HG02885 (cell line): ENCODE measurements around the gene DSC2.

Experiments used
- ATAC-seq: cut with Tn5 transposase; IDR thresholded peaks from one replicate; pipeline ENCODE4 v1.9.1; 2021; ENCODE audit warnings: mild to moderate bottlenecking; ENCODE audit not compliant: unreplicated experiment, poor library complexity

The DSC2 gene

DNA sequence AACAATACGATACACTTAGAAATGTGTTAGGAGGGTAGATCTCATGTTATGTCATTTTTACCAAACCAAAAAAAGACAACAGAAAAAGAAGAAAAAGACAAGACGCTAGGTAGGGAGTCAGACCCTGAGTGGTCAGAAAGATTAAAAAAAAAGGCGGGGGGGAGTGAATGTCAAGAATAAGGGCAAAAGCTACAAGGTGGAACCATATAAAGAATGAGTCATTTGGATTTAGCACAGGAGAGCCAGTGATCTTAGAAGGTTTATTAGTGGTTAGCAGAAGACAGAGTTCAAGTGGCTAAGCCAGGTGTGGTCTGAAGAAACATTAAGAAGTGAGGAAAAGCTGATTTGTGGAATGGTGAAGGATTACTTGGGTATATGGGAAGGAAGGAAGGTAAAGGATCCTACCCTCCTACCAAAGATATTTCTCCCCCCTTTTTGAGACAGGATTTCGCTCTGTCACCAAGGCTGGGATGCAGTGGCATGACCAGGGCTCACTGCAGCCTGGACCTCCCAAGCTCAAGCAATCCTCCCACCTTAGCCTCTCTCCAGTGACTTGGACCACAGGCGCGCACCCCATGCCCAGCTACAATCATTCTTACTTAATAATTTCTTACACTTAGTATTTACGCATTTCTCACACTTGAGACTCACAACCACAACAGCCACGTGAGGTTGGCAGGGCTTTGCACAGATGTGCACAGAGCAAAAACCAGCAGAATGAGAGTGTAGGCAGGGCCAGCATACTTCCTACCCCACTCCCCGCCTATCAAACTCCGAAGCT, 2.6 kb downstream of the DSC2 start:
- ATAC-seq = no peak

DNA sequence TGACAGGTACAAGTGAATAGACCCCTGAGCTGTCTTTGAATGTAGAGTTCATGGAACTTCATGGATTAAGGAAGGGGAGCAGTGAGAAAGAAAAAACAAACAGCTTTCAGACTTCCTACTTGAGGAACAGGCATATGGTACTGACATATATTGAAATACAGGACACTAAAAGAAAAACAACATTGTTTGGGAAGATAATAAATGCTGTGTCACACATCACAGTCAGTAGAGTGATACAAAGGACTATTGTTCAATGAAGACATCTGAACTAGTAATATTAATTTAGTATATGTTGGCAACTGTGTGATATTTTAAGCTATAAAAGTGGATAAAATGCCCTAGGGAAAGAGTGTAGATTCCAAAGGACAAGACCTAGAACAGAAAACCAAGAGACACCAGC, 3.3 kb downstream of the DSC2 start:
- ATAC-seq = no peak

DNA sequence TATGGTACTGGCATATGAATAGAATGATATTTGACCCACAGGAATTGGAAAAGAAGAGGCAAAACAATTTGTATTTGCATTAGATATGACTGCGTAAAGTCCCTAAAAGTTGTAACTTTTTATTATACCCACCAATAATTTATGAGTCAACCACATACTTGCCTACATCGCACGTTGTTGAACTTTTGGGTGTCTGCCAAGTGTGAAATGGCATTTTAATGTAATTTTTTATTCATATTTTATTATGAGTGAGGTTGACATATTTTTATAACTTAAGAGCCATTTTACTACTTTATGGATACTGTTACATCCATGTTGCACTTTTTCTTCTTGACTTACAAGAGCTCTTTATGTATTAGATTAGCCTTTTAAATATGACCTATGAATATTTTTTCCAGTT, 4.6 kb downstream of the DSC2 start:
- no peak for ATAC-seq

DNA sequence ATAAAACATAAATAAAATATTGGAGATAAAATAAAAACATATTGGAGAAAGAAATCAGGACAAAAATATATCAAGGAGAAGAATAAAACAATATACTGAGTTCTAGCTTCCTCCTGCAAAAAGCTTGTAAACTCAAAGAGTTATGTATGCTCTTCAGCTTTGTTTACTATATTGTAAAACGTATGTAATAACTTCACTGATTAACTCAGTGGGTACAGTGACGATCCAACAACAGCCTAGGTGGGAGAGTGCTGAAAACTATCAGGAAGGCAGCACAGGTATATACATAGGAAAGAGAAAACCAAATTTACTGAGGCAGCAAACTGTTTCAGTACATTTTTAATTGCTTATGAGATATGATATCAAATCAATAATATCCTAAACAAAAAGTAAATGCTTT, 8.3 kb downstream of the DSC2 start:
- no peak for ATAC-seq

DNA sequence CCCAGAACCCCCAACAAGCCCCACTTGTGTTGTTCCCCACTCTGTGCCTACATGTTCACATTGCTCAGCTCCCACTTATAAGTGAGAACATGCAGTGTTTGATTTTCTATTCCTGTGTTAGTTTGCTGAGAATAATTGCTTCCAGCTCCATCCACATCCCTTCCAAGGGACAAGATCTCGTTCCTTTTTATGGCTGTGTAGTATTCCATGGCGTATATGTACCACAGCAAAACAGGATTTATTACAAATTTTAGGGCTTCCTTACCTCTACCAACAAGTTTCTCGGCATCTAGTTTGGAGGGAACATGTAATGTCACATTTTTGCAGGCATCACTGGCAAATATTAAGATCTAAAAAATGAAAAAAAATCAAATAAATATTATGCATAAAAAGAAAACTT, 8.9 kb downstream of the DSC2 start:
- no peak for ATAC-seq

DNA sequence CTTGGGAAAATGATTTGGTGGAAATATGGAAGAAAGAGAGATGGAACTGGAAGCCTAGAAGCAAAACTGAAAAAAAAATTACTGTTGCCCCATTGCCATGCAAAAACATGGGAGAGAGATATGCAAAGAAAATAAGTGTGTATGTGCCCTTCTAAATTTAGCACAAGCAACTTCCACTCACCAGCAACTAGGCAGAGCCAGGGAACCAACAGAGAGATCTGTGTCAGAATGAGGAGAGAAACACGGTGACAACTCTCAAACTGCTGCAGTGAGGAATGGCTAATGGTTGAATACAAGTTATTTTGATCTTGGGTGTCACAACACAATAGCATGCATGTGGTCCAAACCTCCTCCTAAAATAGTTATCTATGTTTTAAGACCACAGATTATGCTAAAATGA, 10.9 kb downstream of the DSC2 start:
- ATAC-seq = no peak

DNA sequence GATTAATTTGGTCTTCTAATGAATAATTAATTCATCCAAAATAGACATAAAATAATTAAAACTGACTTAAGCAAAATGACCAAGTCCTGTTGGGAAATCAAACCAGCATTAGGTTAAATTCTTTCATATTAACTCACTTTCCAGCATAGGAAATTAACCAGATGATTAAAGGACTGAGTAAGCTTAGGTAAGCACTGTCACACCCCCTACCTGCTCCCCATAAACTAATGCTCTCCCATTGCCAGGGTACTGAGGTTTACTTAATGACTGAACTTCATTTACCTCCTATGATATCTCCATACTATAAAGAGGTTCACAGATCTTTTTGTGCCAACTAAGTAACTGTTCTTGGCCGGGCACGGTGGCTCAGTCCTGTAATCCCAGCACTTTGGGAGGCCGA, 13.7 kb downstream of the DSC2 start:
- no peak for ATAC-seq

DNA sequence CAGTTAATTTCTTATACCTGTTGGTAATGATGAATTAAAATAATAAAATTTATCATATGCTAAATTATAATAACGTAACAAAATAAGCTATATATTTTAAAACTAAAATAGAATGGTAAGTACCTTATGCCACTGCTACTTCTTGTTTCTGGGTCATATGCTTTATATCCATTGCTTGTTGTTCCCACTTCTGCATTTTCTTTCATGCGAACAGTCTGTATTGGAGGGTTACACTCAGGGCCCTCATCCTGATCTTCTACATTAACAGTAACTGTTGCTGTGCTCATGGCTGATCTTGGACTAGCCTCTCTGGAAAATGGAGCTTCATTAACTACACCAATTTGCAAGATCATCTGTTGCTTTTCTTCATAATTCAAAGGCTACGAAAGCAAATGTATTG, 22.2 kb downstream of the DSC2 start:
- ATAC-seq = no peak

DNA sequence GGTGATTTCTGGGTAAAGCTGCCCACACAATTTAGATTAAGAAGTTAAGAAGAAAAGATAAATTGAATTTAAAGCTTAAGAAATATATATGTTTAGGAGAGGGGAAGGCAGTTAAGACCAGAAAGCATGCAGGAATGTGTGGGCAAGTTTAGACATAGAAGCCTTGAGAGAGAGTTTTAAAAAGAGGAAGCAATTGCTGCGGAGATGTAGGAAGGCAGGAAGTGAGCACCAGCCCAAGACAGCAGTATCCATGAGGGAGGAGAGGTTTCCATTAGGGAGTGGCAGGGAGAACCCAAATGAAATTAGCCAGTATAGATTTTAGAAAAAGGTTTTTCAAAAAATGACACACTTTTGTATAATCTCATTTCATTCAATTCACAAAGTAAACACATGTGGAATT, 24.3 kb downstream of the DSC2 start:
- no peak for ATAC-seq

DNA sequence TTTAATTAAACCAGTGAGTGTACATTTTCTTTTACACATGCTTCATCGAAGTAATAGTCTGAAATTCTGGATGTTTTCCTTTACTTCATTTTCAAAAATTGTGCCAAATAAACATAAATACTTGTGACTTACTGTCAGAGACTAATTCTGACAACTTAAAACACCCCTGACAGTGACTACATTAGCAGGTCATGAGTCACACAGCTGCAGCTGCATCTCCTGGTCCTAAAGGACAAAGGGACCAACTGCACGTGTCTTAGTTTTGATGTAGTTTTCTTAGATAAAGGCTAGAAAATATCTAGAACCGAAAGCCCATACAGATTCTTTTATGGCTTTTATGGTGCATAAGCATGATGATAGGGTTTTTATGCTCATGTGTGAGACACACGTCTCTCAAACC, 30.0 kb downstream of the DSC2 start:
- ATAC-seq = no peak

DNA sequence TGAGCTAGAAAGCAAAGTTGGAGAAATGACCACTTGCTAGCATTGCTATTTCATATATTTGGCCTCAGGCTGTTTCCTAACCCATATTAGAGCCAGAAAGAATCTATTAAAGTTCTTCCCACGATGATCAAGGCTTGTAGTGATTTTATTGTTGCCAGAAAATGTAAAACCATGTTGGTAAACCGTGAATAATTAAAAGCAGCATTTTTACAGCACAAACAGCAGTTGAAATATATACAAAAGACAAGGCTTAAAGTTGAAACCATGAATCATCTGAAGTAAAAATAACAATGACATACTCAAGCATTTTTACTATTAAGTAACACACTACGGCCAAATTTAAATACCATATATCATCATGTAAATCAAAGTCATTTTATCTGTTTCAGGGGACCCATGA, 32.0 kb downstream of the DSC2 start:
- no peak for ATAC-seq

DNA sequence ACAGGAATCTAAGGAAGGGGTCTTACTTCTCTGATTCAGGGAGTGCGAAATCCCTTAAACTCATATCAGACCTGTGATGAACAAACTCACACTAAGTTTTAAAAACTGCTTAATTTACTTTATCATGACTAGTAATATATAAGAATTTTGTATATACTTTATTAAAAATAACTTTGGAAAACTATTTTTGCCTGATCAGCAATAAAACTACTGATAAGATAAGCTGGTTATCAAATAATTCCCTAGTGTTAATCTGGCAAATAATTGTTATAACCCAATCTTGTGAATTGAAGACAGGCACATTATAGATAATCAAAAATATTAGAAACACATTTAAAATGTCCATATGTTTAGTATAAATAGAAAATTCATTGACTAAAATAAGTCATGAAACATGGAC, 36.0 kb downstream of the DSC2 start:
- no peak for ATAC-seq

DNA sequence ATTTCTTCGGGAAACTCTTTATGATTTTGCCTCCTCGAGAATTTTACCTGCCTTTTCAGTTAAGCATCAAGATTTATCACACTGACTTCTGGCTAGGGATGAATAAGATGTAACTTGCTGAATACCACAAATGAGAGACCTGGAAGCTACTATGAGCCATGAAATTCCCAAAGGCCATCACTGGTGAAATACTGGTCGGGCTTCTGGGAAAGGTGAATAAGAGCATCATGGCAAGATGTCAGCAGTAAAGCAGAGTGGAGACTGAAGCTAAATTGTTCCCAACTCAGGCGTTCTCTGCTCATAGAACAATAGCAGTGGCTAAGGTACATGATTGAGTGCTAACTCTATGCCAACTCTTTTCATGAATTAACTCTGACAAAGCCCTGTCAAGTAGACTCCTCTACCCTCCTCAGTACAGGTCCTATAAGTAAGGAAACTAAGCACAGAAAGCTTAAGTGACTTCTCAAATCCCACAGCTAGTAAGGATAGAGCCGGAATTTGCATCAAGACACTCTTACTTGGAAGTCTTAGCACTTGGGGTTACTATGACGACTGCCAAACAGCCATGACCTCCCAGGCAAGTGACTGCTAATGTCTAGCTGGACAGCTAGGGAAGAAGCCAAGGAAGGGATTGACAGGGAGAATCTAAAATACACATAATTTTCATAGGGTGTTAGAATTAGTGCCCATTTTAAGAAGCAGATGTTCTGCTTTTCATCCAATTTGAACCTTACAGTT, 37.0 kb downstream of the DSC2 start:
- ATAC-seq = no peak

DNA sequence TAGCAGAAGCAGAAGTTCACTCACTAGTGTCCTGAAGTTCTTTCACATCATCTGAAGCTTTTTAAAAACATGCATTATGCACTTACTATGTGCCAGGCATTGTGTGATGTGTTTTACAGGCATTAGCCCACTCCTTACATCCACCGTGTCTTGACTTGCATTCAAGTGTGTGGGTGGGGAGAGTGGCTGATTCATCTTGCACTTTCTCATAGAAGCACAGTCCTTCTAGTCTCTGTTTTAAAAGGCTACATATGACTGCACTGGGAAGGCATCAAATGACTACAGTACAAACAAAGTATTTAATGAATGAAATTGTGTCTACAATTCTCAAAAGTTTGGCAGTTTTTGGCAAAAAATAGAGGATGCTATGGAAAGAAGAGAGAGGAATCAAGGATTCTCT, 38.1 kb downstream of the DSC2 start:
- ATAC-seq = peak; percentile 72

DNA sequence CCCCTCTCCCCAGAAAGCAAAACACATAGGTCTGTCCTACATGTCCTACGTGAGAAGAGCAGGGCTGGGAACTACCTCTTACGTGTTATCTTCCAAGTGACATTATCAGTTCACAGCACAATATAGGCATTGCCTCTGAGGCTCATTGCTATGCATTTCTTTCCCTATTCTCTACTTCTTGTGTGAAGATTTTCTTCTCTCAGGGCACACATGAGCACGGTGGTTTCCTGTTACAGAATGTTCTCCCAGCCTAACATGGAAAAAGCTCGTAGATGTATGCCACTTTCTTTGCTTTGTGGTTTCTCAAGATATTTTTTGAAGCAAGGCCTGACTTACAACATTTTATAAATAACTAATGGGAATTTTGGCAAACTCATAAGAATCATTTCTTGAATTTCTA, 40.3 kb downstream of the DSC2 start:
- ATAC-seq = no peak

DNA sequence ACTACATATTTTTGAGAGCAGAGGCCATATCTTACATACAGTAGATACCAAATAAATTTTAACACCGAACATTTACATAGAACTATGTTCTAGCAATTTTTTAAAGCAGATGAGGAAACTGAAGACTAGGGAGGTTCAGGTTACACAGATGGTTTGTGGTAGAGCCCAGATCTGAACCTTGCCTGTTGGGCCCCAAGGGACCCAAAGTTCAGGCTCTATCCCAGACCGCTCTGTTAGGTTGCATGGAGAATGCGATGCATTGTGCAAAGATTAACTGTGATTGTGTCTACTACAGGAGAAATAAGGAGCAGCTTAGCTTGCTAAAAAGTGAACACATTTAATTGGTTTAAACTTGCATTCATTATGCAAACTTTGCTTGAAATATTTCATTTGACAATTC, 43.3 kb downstream of the DSC2 start:
- ATAC-seq = no peak

DNA sequence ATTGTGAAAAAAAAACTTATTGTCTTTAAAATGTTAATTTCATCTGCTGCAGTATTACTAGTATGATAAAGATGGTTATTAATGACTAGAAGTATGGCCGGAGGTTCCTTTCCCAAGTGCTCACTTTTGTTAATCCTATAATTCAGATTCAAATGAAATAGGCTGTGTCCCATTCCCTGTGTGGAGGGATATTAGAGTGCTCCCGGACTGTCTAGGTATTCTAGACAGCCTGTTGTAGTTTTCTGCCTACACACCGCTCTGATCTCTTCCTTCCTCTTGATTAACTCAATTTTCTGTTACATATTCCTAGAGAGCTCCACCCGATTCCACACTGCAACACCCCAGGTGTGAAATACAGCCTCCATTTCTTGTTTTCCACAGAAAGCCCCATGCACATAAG, 44.3 kb downstream of the DSC2 start:
- no peak for ATAC-seq

DNA sequence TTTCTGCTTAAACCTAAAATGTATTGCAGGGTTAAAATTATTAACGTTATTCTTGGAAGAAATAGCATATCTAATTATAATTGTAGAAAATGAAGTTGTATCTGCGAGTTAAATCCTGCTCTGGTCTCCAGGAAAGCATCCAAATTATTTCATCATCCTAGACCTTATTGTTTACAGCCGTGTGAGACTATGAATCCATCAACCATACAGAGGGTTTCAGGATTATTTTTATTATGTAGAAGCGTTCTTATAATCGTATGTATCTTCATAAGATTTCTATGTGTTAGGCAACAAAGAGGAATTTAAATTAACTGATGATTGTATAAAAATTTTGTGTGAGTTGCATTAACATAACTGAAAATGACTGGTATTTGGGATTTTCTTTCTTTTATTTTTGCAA, 45.2 kb downstream of the DSC2 start:
- no peak for ATAC-seq

DNA sequence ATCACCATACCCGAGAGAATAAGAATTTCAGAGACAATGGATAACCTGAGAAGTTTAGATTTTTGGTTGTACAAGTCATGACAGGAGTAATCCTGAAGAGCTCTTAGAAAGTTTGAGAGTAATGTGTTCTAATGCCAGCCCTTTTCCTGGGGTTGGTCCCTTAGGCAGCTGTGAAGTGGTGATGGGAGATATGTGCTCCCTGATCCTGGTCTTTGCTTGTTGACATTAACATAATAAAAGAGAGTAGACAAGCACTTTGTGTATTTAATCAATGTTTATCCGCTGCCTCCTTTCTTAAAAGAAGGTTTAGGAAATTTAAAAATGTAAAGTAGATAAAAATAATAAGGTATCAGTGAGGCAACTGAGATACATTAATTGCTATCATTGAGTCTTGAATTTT, 45.9 kb downstream of the DSC2 start:
- no peak for ATAC-seq

DNA sequence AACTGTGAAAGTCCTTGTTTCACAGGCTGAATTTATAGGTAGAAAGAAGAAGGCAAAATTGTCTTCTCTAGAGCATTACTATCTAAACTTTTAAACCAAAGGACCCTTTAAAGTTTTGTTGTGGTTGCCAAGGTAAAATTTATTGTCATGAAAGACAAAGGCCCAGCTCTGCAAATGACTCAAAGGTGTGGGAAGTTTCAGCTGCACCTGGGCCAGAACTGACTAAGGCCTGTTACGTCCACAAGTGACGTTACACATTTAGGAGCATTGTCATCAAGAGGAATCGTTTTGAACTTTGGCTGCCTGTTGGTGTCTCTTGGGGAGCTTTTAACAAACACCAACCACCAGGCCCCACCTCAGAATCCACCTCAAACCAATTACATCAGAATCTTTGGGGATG, 51.6 kb downstream of the DSC2 start:
- ATAC-seq = no peak

DNA sequence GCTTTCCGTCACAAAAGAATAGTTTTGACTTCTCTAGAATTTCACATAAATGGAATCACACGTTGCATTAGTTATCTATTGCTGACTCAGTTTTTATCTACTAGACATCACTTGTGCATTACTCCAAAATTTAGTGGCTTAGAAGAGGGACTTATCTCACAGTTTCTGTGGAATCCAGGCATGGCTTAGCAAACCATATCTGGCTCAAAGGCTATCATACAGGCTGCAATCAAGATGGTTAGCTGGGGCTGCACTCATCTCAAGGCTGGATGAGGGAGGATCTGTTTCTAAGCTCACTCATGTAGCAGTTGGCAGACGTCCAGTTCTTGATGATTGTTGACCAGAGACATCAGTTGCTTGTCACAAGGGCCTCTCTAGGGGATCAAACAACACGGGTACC, 53.0 kb downstream of the DSC2 start:
- no peak for ATAC-seq

DNA sequence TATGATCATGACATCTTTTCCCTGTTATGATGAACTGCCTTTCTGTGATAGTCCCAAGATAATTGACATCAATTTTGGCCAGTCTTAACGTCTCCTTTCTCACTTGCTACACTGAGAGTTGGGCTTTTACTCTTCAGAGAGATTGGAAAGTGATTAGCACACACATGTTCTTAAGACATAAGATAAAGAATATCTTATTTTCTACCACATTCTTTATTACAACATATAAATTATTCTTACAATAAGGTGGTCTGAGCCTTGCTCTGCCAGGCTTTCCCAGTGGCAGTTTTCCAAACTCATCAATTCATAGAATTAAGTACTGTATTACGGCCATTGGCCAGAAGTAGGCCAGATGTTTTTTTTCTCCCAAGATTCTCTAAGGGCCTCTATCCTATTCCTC, 54.0 kb downstream of the DSC2 start:
- ATAC-seq = no peak
